IPS-20b (cell line): ENCODE results near the gene ZDHHC20.

Experiments used
- H3K27ac ChIP-seq: one replicate; pipeline ENCODE4 v1.5.1; 2013; ENCODE audit warnings: low read length
- H3K27me3 ChIP-seq: 2 replicates; pipeline ENCODE4 v1.6.1; 2013; ENCODE audit warnings: mild to moderate bottlenecking, low read length, inconsistent platforms; ENCODE audit not compliant: insufficient read depth
- H3K36me3 ChIP-seq: 2 replicates; pipeline ENCODE4 v1.6.1; 2013; ENCODE audit warnings: low read depth, mild to moderate bottlenecking, inconsistent platforms, low read length, moderate library complexity; ENCODE audit not compliant: insufficient read depth
- H3K4me1 ChIP-seq: 2 replicates; pipeline ENCODE4 v1.6.1; 2013; ENCODE audit warnings: mild to moderate bottlenecking, control low read depth, inconsistent platforms, low read length, moderate library complexity; ENCODE audit not compliant: insufficient read depth
- H3K4me3 ChIP-seq: 2 replicates; pipeline ENCODE4 v1.5.1; 2013; ENCODE audit warnings: mild to moderate bottlenecking, low read length, inconsistent platforms
- H3K9ac ChIP-seq: 2 replicates; pipeline ENCODE4 v1.6.1; 2013; ENCODE audit warnings: low read depth, mild to moderate bottlenecking, inconsistent platforms, low read length, moderate library complexity
- H3K9me3 ChIP-seq: 2 replicates; pipeline ENCODE4 v1.6.1; 2013; ENCODE audit warnings: mild to moderate bottlenecking, low read depth, low read length, inconsistent platforms; ENCODE audit not compliant: insufficient read depth

The ZDHHC20 gene

DNA sequence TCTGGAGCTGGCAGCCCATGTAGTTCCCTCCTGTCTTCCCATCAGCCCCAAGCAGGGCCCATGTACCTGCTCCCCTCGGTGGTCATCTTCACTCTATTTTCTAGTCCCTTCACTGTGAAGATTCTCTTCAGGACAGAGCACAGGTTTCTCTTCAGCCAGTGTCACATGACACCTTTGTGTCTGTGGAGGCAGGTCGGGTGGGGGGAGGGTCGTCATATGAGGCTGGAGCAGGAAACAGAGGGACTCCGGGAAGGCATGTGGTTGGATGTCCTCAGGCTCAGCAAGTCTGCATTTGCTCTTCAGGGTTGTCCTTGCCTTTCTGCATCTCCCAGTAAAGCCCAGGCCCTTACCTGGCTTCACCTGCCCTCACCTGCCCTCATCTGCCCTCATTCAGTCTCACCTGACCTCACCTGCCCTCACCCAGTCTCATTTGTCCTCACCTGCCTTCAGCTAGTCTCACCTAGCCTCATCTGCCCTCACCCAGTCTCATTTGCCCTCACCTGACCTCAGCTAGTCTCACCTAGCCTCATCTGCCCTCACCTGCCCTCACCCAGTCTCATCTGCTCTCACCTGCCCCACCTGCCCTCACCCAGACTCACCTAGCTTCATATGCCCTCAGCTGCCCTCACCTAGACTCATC lies 120.3 kb downstream of the ZDHHC20 start:
- Histone ChIP-seq H3K9ac (peak overlapping the region; percentile 56; the same call in 1 of the 2 replicates), H3K4me3 (no peak overlapping the region), H3K27me3 (no peaks in the 10 kb centered on the region; the same call in 1 of the 2 replicates), H3K4me1 (peaks cover 7% of the 10 kb centered on the region; the same call in 1 of the 2 replicates), H3K27ac (no peak overlapping the region), H3K36me3 (no peaks in the 10 kb centered on the region), H3K9me3 (0 out of 2 replicates have a peak, but pooled peaks cover 3% of the 10 kb centered on the region)

DNA sequence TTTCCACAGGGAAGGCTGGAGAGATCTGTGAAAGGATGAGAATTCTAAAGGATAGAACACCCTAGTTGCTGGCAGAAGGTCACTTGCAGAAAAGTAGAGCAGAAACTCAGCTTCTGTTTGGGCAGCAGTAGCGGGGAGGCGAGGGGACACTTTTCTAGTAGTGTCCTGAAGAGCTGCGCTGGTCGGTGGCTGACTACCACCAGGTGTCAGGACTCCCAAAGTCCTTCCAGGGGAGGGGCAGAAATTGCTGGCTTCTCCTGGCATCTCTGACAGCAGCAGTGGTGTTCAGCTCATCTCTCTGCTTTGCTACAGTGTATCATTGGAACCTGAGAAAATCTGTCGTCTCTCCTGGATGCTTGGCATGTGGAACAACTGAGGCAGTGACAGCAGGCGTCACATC lies 120.9 kb downstream of the ZDHHC20 start:
- Histone ChIP-seq H3K4me1 (peaks cover 7% of the 10 kb centered on the region; the same call in 1 of the 2 replicates), H3K27ac (no peak overlapping the region), H3K27me3 (no peaks in the 10 kb centered on the region; the same call in 1 of the 2 replicates), H3K9ac (peak overlapping the region; percentile 56; the same call in 1 of the 2 replicates), H3K9me3 (0 out of 2 replicates have a peak, but pooled peaks cover 3% of the 10 kb centered on the region), H3K4me3 (no peak overlapping the region), H3K36me3 (no peaks in the 10 kb centered on the region)

DNA sequence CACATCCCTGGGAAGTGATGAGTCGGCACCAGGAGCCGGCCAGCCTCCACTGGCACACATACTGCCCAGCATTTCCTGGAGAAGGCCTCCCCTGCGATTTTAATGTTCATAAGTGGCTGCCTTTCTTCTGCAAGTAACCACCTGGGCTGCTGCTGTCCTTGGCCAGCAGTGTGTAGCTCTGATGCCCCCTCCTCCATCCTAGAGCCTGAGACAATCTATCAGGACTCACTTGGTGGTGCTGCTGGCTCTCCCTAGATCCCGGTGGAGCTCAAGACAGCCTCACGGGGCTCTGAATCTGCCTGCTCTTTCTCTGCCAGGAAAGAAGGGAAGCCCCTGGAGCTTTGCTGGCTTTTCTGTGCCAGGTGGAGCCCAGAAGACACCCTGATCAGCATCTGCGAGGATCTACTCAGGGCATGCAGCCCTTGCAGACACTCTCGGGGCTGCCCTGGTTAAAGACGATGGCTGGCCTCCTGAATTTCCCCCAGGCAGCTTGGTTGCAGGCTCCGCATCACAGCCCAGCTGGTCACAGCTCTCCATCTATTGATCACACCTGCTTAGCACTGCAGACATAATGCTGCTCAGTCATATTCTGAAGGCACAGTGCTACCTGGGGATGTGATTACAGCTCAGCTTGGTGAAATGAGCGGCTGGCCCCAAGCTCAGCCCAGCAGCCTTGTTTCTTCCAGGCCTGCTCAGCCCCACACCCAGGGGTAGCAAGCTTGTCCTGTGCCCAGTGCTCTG lies 122.3 kb downstream of the ZDHHC20 start:
- Histone ChIP-seq H3K9ac (no peak overlapping the region), H3K4me1 (peaks cover 7% of the 10 kb centered on the region; the same call in 1 of the 2 replicates), H3K4me3 (no peak overlapping the region), H3K36me3 (no peaks in the 10 kb centered on the region), H3K27ac (no peak overlapping the region), H3K27me3 (no peaks in the 10 kb centered on the region; the same call in 1 of the 2 replicates), H3K9me3 (0 out of 2 replicates have a peak, but pooled peaks cover 3% of the 10 kb centered on the region)

DNA sequence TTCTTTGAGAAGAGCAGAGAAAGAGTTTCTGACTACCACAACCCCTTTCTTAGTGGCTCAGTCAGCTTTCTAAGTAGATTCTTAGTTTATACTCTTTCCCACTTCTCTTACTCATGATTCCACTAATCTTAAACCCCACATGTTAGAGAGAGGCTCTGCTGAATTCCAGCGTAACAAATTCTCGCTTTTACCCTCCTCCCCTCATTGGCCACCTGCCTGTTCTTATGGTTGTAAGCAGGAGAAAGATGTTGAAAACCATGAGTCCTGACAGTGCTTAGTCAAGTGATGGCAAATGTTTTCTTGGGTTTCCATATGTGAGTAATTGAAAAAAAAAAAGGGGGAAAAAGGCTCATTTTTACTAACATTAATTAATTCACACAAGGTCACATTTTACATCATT lies 125.9 kb downstream of the ZDHHC20 start:
- Histone ChIP-seq H3K9ac (no peak overlapping the region), H3K27me3 (no peaks in the 10 kb centered on the region; the same call in 1 of the 2 replicates), H3K4me3 (no peak overlapping the region), H3K9me3 (0 out of 2 replicates have a peak, but pooled peaks cover 3% of the 10 kb centered on the region), H3K36me3 (no peaks in the 10 kb centered on the region), H3K4me1 (peaks cover 9% of the 10 kb centered on the region; the same call in 1 of the 2 replicates), H3K27ac (no peak overlapping the region)

DNA sequence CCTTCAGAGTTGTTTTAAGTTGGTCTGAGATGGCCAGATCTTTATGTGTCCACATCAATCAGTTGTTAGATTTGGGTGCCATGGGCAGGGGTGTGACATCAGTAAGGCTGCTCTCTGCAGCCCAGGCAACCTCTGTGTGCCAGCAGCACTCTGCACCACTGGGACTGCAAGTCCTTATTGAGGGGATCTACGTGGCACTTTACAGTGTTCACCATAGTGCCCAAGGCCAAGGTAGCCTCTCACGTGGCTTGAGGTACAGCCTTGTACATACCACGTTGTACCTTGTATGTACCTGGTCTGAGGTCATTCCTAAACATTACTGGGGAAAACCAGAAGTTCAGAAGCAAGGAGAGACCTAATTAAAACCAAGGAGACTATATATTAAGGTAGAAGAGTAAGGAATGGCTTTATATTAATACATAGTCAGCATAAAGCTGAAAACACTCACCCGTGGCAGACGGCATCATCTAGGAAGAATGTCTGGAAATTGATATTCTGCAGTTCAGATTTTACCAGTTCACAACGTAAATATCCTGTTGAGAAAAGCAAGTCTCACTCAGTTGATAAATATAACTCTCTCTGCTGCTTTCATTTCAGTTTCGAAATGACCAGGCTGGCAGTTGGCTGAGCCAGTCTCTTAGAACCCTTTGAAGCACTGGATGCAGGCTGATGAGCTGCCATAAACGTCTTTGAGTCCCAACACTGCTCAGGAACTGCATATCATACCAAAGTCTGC lies 128.8 kb downstream of the ZDHHC20 start:
- no peaks in the 10 kb centered on the region for H3K36me3 ChIP-seq
- peaks cover 26% of the 10 kb centered on the region for H3K4me1 ChIP-seq
- no peak overlapping the region for H3K9ac ChIP-seq
- H3K9me3 ChIP-seq: 0 out of 2 replicates have a peak, but pooled peaks cover 3% of the 10 kb centered on the region
- no peak overlapping the region for H3K4me3 ChIP-seq
- peaks cover 10% of the 10 kb centered on the region; the same call in 1 of the 2 replicates for H3K27me3 ChIP-seq
- no peak overlapping the region for H3K27ac ChIP-seq

DNA sequence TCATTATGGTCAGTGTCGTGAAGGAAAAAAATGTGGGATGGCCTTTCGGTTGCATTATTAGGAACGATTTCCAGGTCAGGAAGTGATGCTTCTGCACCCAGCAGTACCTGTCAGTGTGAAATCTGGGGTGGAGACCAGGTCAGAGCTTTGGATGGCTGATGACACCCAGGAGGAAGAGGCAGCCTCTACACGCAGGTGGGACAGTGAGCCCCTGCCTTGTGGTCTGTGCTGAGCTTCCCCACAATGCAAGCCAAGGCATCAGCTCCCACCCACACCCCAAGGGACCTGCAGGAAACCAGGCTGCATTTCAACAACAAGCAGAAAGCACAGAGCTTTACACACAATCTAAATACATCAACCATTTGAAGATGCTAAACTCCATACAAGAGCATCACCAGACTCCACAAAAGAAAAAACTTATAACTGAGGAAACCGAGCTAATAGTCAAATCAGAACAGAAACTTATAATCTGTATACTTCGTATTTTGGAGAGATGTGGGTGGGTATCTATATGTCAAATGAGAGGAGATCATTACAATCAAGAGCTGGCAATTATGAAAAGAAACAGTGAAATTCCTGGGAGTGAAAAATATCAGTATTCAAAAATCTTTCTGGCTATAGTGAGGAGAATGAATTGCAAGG lies 130.1 kb downstream of the ZDHHC20 start:
- Histone ChIP-seq H3K9ac (peak overlapping the region; percentile 36; the same call in 1 of the 2 replicates), H3K27ac (no peak overlapping the region), H3K4me1 (peaks cover 26% of the 10 kb centered on the region), H3K27me3 (peaks cover 12% of the 10 kb centered on the region; the same call in 1 of the 2 replicates), H3K36me3 (no peaks in the 10 kb centered on the region), H3K9me3 (no peaks in the 10 kb centered on the region), H3K4me3 (peak overlapping the region; percentile 52)

DNA sequence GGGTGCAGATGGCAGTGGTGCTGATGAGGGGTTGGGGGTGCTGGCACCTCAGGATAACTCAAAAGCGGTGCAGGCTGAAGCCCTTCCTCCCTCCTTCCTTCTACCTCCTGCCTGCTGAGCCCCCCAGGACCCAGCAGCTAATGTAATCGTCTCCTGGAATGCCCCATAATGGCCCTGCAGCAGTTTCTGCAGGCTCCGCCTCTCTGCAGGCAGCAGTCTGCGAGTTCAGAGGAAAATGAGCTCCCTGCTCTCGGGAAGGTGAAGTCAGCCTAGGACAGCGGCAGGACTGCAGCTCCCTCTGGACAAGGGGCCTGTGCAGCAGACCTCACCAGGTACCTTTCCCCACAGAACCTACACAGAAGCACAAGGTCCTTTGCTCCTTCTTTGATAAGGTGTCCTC lies 130.9 kb downstream of the ZDHHC20 start:
- Histone ChIP-seq H3K27me3 (peaks cover 12% of the 10 kb centered on the region; the same call in 1 of the 2 replicates), H3K36me3 (no peaks in the 10 kb centered on the region), H3K4me3 (peak overlapping the region; percentile 61), H3K27ac (no peak overlapping the region), H3K9ac (peak overlapping the region; percentile 72; the same call in 1 of the 2 replicates), H3K9me3 (no peaks in the 10 kb centered on the region), H3K4me1 (peaks cover 26% of the 10 kb centered on the region)

DNA sequence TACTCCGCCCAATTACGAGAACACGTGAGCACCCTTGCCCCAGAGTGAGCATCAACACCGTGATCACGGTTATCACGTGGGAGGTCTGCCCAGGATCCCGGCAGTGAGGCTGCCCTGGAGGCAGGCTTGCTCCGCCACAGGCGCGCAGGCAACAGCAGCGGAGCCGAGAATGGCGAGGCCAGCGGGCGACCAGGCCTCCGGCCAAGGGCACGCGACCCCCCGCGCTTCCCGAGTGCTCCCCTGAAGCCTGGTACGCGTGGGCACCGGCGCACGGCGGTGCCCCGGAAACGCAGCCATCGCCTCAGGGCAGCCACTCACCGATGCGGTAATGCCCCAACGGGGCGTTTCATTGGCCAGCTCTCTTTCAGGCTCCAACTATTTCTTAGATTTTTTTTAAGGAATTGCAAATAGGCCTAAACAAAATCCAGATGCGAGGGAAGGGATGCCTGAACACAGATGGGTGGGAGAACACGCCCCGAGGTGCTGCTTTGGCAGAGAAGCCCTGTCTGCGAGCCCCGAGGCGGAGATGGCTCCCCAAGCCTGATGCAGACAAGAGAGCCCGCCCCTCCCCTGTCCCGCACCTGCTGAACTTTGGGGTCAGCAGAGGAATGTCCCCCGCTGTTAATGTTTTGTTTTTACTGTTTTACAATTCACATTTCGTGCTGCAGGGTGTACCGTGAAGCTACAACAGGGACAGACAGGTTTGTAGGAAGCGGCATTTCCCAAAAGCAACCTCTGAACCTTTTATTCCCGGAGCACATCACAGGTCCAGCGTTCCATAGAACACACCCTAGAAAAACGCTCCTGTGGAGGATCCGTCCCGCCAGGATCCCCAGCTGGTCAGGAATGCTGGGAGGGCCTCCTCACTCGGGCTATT lies 132.7 kb downstream of the ZDHHC20 start:
- H3K9ac ChIP-seq: peak overlapping the region; percentile 72; the same call in 1 of the 2 replicates
- H3K4me3 ChIP-seq: peak overlapping the region; percentile 61
- no peak overlapping the region for H3K27ac ChIP-seq
- H3K4me1 ChIP-seq: peaks cover 26% of the 10 kb centered on the region
- H3K36me3 ChIP-seq: no peaks in the 10 kb centered on the region
- H3K27me3 ChIP-seq: peaks cover 12% of the 10 kb centered on the region; the same call in 1 of the 2 replicates
- no peaks in the 10 kb centered on the region for H3K9me3 ChIP-seq

DNA sequence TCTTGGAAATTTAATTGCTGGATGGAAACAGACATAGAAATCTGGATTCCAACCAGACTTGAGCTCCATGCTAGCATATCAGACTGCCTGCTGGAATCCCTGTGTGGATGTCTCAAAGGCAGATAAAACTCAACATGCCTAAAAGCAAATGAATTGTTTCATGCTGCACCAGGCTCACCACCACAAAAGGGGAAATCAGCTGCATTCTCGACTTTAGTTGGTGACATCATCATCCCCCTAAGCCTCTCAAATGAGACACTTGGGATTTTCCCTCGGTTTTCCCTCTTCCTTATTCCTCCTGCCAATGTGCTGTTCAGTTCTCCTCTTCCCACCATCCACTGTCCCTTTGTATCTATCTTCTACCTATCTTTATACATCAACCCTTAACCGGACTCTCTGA lies 134.3 kb downstream of the ZDHHC20 start:
- H3K4me3 ChIP-seq: no peak overlapping the region
- H3K27me3 ChIP-seq: peaks cover 12% of the 10 kb centered on the region; the same call in 1 of the 2 replicates
- H3K9ac ChIP-seq: no peak overlapping the region
- H3K27ac ChIP-seq: no peak overlapping the region
- H3K36me3 ChIP-seq: no peaks in the 10 kb centered on the region
- H3K4me1 ChIP-seq: peaks cover 26% of the 10 kb centered on the region
- H3K9me3 ChIP-seq: no peaks in the 10 kb centered on the region

DNA sequence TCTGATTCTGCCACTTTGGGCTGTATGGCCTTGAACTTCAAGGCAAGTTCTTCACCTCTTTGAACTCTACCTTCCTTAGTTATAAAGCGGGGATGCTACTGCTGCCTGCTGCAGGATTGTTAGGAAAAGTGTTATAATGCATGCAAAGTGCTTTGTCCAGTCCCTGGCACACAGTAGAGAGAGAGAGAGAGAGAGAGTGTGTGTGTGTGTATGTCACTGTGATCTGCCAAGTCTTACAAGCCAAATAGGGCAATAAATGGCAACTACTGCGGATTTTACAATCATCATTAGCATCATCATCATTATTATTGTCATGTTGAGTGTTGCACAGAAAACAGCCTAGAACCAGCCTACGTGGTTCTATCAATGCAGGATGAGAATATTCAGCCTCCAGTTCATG lies 136.1 kb downstream of the ZDHHC20 start:
- H3K9me3 ChIP-seq: no peaks in the 10 kb centered on the region
- no peak overlapping the region for H3K9ac ChIP-seq
- peaks cover 15% of the 10 kb centered on the region for H3K4me1 ChIP-seq
- H3K4me3 ChIP-seq: no peak overlapping the region
- peaks cover 11% of the 10 kb centered on the region; the same call in 1 of the 2 replicates for H3K27me3 ChIP-seq
- H3K27ac ChIP-seq: no peak overlapping the region
- no peaks in the 10 kb centered on the region for H3K36me3 ChIP-seq
